Kidney (tissue), 14 donors: ENCODE results near the gene CUX1. TPM values are rescaled to one million over a fixed set of nuclear protein-coding genes. Genes with fewer than 3 reads are reported as not detected.

Experiments used
- DNase-seq, 5 donors: peaks; one replicate each; pipeline ENCODE4 v3.0.0-alpha.2; 2013 to 2020
- FAIRE-seq: peaks from 2 replicates; lab custom pipeline; 2012; peaks lifted over from hg19 to GRCh38; lab: Jason Lieb, UNC
- H3K27ac ChIP-seq, 2 donors: one replicate each; pipeline ENCODE4 v1.7.0; 2013; ENCODE audit warnings: low read depth in 2 of 2, low read length in 2 of 2, inconsistent platforms in 1 of 2
- H3K27me3 ChIP-seq: one replicate; pipeline ENCODE4 v1.7.1; 2013; ENCODE audit warnings: low read length, inconsistent platforms; ENCODE audit not compliant: control insufficient read depth, insufficient read depth
- H3K36me3 ChIP-seq, 3 donors: one replicate each; pipeline versions ENCODE4 v1.7.0 to v1.7.1; 2013; ENCODE audit warnings: low read length in 3 of 3, control low read depth in 1 of 3, inconsistent platforms in 1 of 3; ENCODE audit not compliant: insufficient read depth in 3 of 3, control insufficient read depth in 2 of 3
- H3K4me1 ChIP-seq, 3 donors: one replicate each; pipeline versions ENCODE4 v1.7.0 to v1.7.1; 2013; ENCODE audit warnings: low read length in 3 of 3, inconsistent platforms in 1 of 3, low read depth in 1 of 3; ENCODE audit not compliant: control insufficient read depth in 2 of 3, insufficient read depth in 2 of 3
- H3K4me3 ChIP-seq, 3 donors: one replicate each; pipeline versions ENCODE4 v1.7.0 to v1.8.1; 2013; ENCODE audit warnings: low read length in 3 of 3, control low read depth in 1 of 3, inconsistent platforms in 1 of 3
- H3K9ac ChIP-seq, 3 donors: one replicate each; pipeline versions ENCODE4 v1.7.0 to v1.7.1; 2013; ENCODE audit warnings: low read length in 3 of 3, control low read depth in 1 of 3, inconsistent platforms in 1 of 3
- H3K9me3 ChIP-seq, 3 donors: one replicate each; pipeline versions ENCODE4 v1.7.0 to v1.7.1; 2013; ENCODE audit warnings: low read length in 3 of 3, control low read depth in 1 of 3, inconsistent platforms in 1 of 3; ENCODE audit not compliant: control insufficient read depth in 2 of 3, insufficient read depth in 1 of 3
- intact Hi-C: fragments of 100-400 bp; cut with DNase I; formaldehyde crosslinking; loops from one replicate; pipeline ENCODE4 v1.11.1; 2022
- polyA plus RNA-seq: library from polyadenylated mRNA; stranded (reverse); fragments of 350-450 nt; fragmentation: Illumina TruSeq; extraction: RNeasy Lipid Tissue Mini Kit (QIAGEN cat#74804); gene quantifications from one replicate; pipeline ENCODE4 v1.2.3, GENCODE V29; 2014; ENCODE audit warnings: low read depth, low replicate concordance; ENCODE audit not compliant: insufficient read depth
- total RNA-seq: library from RNA; stranded (reverse); fragmentation: NEBNext Ultra II Directional; extraction: Animal tissue kit (Norgen Biotek cat#: 25700); gene quantifications from one replicate; pipeline ENCODE4 v1.2.1, GENCODE V29; 2021
- TF ChIP-seq, protein P1 (sequence below): IDR thresholded peaks from 3 replicates; pipeline ENCODE4 v1.5.1; 2012; ENCODE audit warnings: mild to moderate bottlenecking, moderate library complexity, borderline replicate concordance; ENCODE audit not compliant: insufficient read depth; ENCODE audit errors: extremely low read depth
- donor health status: control.
- donor health status: control.
- donor health status: control.
- donor health status: control.
- donor health status: control.
- donor health status: DM: yes; HTN: yes; CAD: no.
- donor health status: Normal renal cell carcinoma (clear cell type).

The CUX1 gene
- total and polyA plus RNA-seq, 2 donors from 2014 or later: 71.4 to 126 TPM

DNA sequence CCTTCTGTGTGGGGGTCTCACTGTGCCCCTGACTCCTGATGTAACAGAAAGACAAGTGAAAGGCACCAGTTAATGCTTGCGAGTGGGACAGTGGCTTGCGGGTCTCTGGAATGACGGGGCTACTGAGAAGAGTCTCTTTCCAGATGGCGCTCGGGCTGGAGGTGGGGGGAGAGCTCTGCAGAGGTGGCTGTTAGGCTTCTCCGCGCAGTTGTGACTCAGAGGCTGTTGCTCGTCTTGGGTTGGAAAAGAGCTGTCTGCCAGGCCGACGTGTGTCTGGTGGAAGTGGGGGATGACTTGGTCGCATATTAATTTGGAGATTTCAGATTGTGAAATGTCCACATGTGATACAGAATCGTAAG, 441.3 kb downstream of the CUX1 start:
- Histone ChIP-seq H3K27ac (no peak overlapping the region), H3K4me1 (no peaks in the 10 kb centered on the region), H3K27me3 (no peaks in the 10 kb centered on the region), H3K9me3 (no peaks in the 10 kb centered on the region), H3K4me3 (no peak overlapping the region), H3K9ac (no peak overlapping the region), H3K36me3 (no peaks in the 10 kb centered on the region)
- DNase-seq (peak in 1 of 5 donors; percentile 22), FAIRE-seq (no peak)
- intact Hi-C loops: no loop called here
- TF ChIP-seq, protein P1, sequence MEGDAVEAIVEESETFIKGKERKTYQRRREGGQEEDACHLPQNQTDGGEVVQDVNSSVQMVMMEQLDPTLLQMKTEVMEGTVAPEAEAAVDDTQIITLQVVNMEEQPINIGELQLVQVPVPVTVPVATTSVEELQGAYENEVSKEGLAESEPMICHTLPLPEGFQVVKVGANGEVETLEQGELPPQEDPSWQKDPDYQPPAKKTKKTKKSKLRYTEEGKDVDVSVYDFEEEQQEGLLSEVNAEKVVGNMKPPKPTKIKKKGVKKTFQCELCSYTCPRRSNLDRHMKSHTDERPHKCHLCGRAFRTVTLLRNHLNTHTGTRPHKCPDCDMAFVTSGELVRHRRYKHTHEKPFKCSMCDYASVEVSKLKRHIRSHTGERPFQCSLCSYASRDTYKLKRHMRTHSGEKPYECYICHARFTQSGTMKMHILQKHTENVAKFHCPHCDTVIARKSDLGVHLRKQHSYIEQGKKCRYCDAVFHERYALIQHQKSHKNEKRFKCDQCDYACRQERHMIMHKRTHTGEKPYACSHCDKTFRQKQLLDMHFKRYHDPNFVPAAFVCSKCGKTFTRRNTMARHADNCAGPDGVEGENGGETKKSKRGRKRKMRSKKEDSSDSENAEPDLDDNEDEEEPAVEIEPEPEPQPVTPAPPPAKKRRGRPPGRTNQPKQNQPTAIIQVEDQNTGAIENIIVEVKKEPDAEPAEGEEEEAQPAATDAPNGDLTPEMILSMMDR: no peak

DNA sequence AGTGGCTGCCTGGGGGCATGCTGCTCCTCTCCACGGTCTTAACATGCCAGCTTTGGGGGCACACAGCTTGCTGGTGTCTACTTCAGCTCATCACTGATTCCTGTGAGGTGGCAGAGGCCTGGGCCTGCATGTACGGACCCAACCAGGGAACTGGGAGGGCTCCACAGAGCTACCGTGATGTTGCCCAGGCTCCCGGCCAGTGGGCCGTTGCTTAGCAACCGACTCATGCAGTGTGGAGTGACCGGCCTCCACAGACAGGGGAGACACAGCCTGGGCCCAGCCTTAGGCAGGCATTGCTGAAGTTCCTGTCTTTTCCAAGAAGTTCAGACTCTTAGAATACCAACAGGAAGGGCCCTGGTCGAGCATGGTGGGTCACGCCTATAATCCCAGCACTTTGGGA, 443.4 kb downstream of the CUX1 start:
- H3K4me1 ChIP-seq: no peaks in the 10 kb centered on the region
- no peaks in the 10 kb centered on the region for H3K9me3 ChIP-seq
- TF ChIP-seq, protein P1: no peak
- intact Hi-C loops: no loop called here
- DNase-seq: peak; percentile 62 to 79 (median 70)
- H3K9ac ChIP-seq: no peak overlapping the region
- no peaks in the 10 kb centered on the region for H3K36me3 ChIP-seq
- H3K27me3 ChIP-seq: no peaks in the 10 kb centered on the region
- H3K4me3 ChIP-seq: no peak overlapping the region
- FAIRE-seq: no peak
- no peak overlapping the region for H3K27ac ChIP-seq

DNA sequence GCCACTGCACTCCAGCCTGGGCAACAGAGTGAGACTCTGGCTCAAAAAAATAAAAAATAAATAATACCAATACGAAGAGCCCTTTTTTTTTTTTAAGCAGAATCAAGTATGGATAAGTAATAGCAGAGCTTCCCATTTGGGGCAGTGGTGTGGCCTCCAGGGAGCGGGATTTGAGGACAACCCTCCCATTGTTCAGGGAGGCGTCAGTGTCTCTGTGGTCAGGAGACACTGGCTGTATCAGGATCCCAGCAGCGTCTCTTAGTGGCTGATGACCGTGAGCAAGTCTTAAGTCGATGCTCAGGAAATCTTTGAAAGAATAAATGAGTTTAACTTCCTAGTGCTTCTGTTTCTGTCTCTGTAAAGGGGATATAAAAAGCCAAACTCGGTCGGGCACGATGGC, 444.0 kb downstream of the CUX1 start:
- Histone ChIP-seq H3K4me1 (no peaks in the 10 kb centered on the region), H3K9me3 (no peaks in the 10 kb centered on the region), H3K27me3 (no peaks in the 10 kb centered on the region), H3K27ac (no peak overlapping the region), H3K36me3 (no peaks in the 10 kb centered on the region), H3K9ac (no peak overlapping the region), H3K4me3 (no peak overlapping the region)
- no peak for DNase-seq
- FAIRE-seq: no peak
- TF ChIP-seq, protein P1: no peak
- intact Hi-C loops: no loop called here

DNA sequence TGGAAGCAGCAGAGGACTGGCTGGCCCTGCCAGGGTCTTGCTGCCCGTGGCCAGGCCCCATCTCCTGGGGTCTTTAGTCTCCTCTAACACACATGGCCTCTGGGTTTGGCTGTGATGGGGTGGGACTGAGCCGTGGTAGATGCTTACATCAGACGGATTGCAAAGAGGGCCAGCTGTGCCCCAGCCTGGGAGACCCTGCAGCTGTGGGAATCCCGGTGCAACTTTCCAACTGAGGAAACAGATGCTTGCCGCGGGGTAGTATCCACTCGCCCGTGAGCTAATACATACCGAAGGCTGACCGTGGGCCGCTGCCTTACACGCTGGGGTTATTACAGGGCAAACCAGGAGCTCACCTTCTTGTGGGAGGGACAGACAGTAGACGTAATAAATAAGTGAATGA, 445.1 kb downstream of the CUX1 start:
- H3K27me3 ChIP-seq: no peaks in the 10 kb centered on the region
- no peak overlapping the region for H3K9ac ChIP-seq
- no peaks in the 10 kb centered on the region for H3K9me3 ChIP-seq
- no peak overlapping the region for H3K4me3 ChIP-seq
- FAIRE-seq (no peak), DNase-seq (peak in 1 of 5 donors; percentile 41)
- H3K4me1 ChIP-seq: no peaks in the 10 kb centered on the region
- H3K27ac ChIP-seq: no peak overlapping the region
- intact Hi-C loops: no loop called here
- no peaks in the 10 kb centered on the region for H3K36me3 ChIP-seq
- TF ChIP-seq, protein P1: no peak
